ENCODE measurements around the gene MTX1.
A peak's percentile ranks its signal among the peaks of the same experiment; 100 is the strongest.
"Not testable (repeated sequence)": the region's sequence is repeated elsewhere in the genome, so short reads cannot be mapped to it uniquely, and the experiment has no call there.

MTX1 gene

GRCh38 chr1:155209312-155209721, 822 bp downstream of the MTX1 start:
- DNase-seq (ENCODE audit: low spot score), result no peak

GRCh38 chr1:155210314-155211104, 2.0 kb downstream of the MTX1 start:
- DNase-seq (ENCODE audit: low spot score), result no peak

GRCh38 chr1:155211381-155212050, 3.0 kb downstream of the MTX1 start:
- DNase-seq (ENCODE audit: low spot score), result not testable (repeated sequence)

- DNase-seq (ENCODE audit: low spot score), result not testable (repeated sequence)
These were observed 3.6 kb downstream of the MTX1 start for GRCh38 chr1:155212051-155212440.

- not testable (repeated sequence) for DNase-seq (ENCODE audit: low spot score)
These were observed 6.2 kb downstream of the MTX1 start for GRCh38 chr1:155214702-155215101.

GRCh38 chr1:155218854-155219591, 10.5 kb downstream of the MTX1 start:
- DNase-seq (ENCODE audit: low spot score), result no peak

GRCh38 chr1:155219592-155220031, 11.1 kb downstream of the MTX1 start:
- no peak for DNase-seq (ENCODE audit: low spot score)

GRCh38 chr1:155220211-155220965, 11.9 kb downstream of the MTX1 start:
- DNase-seq (ENCODE audit: low spot score), result not testable (repeated sequence)

- no peak for DNase-seq (ENCODE audit: low spot score)
These were observed 14.6 kb downstream of the MTX1 start for GRCh38 chr1:155223047-155223446.

GRCh38 chr1:155225404-155225759, 16.9 kb downstream of the MTX1 start:
- not testable (repeated sequence) for DNase-seq (ENCODE audit: low spot score)

GRCh38 chr1:155226188-155226909, 17.9 kb downstream of the MTX1 start:
- DNase-seq (ENCODE audit: low spot score), result peak; percentile 80

- DNase-seq (ENCODE audit: low spot score), result peak; percentile 33
These were observed 18.4 kb downstream of the MTX1 start for GRCh38 chr1:155226910-155227260.

GRCh38 chr1:155227261-155228095, 19.0 kb downstream of the MTX1 start:
- DNase-seq (ENCODE audit: low spot score), result peak; percentile 100

GRCh38 chr1:155228096-155228427, 19.6 kb downstream of the MTX1 start:
- no peak for DNase-seq (ENCODE audit: low spot score)

- DNase-seq (ENCODE audit: low spot score), result not testable (repeated sequence)
These were observed 22.8 kb downstream of the MTX1 start for GRCh38 chr1:155231302-155231701.

- DNase-seq (ENCODE audit: low spot score), result not testable (repeated sequence)
These were observed 23.8 kb downstream of the MTX1 start for GRCh38 chr1:155232001-155232978.

- DNase-seq (ENCODE audit: low spot score), result not testable (repeated sequence)
These were observed 25.0 kb downstream of the MTX1 start for GRCh38 chr1:155233502-155233901.

GRCh38 chr1:155235375-155235774, 26.9 kb downstream of the MTX1 start:
- DNase-seq (ENCODE audit: low spot score), result not testable (repeated sequence)

GRCh38 chr1:155236451-155236850, 28.0 kb downstream of the MTX1 start:
- no peak for DNase-seq (ENCODE audit: low spot score)

Measured in germinal center (tissue), 1 donor.